ENCODE results near the gene RRP9.

RRP9 gene

DNA sequence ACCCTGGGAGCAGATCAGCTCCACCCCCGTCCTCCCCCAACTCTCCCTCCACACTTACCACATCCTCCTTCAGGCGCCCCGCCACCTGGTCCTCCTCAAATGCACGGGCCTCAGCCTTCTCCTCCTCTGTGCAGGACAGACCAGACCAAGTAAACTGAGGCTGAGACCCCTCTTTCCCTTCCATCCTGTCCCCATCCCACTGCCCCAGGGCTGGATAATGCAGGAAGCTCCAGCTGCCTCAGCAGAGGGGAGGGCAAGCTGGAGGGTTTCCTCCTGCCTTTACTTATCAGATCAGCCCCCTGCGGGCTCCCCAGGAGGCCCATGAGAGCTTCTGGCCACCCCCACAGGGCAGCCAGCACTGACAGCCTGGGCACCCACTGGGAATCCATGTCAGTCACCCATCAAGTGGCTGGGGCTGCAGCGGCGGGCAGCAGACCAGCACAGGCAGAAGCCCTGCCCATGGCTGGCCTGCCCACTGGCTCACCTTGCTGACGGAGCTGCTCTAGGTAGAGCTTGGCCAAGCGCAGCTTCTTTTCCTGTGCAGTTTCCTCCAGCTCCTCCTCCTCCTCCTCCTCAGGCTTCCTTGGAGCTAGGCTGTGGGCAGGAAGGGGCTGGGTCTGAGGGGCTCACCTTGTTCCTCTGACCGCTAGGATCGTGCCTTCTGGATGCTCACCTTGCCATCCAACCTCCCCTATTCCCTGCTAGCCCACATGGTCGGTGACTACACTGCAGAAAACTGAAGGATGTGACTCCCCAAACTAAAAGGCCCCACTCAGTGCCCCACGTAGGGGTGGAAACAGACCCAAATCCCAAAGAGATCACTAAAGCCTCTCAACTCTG lies 3.9 kb downstream of the RRP9 start:
- Histone ChIP-seq H3K4me1 (ENCODE audit: low read depth, poor library complexity, severe bottlenecking) (peaks cover 4% of the 10 kb centered on the region), H3K9ac (no peak overlapping the region), H3K27ac (no peak overlapping the region), H3K79me2 (ENCODE audit: insufficient read depth, low read depth) (peaks cover 23% of the 10 kb centered on the region), H3K4me2 (no peak overlapping the region), H2AFZ (ENCODE audit: low read depth) (no peak overlapping the region), H4K20me1 (ENCODE audit: insufficient read depth) (no peaks in the 10 kb centered on the region), H3K4me3 (IDR thresholded peaks at IDR 0.05; ENCODE audit: insufficient read depth, low read depth, low read length) (no peak overlapping the region), H3K36me3 (ENCODE audit: insufficient read depth) (no peaks in the 10 kb centered on the region), H3K27me3 (ENCODE audit: insufficient read depth, low read depth) (no peaks in the 10 kb centered on the region)
- TF ChIP-seq, protein P1, sequence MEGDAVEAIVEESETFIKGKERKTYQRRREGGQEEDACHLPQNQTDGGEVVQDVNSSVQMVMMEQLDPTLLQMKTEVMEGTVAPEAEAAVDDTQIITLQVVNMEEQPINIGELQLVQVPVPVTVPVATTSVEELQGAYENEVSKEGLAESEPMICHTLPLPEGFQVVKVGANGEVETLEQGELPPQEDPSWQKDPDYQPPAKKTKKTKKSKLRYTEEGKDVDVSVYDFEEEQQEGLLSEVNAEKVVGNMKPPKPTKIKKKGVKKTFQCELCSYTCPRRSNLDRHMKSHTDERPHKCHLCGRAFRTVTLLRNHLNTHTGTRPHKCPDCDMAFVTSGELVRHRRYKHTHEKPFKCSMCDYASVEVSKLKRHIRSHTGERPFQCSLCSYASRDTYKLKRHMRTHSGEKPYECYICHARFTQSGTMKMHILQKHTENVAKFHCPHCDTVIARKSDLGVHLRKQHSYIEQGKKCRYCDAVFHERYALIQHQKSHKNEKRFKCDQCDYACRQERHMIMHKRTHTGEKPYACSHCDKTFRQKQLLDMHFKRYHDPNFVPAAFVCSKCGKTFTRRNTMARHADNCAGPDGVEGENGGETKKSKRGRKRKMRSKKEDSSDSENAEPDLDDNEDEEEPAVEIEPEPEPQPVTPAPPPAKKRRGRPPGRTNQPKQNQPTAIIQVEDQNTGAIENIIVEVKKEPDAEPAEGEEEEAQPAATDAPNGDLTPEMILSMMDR (conservative IDR thresholded peaks at IDR 0.05; ENCODE audit: low read depth, low read length): no peak

DNA sequence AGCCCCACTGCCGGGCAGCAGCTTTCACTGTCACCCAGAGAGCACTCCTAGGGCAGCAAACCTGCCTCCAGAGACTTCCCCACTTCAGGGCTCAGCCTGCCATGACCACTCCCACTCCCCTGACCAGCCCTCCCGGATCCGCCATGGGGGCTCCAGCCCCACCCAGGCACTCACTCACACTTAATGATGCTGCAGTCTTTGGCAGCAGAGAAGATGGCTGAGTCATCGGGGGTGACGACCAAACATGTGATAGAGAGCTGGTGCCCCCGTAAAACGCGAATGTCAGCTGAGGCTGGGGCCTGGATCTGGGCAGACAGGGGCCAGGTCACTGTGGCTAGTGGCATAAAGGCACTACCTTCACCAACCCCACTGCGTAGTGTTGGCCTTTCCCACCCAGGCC lies 4.7 kb downstream of the RRP9 start:
- no peaks in the 10 kb centered on the region for H3K36me3 ChIP-seq (ENCODE audit: insufficient read depth)

DNA sequence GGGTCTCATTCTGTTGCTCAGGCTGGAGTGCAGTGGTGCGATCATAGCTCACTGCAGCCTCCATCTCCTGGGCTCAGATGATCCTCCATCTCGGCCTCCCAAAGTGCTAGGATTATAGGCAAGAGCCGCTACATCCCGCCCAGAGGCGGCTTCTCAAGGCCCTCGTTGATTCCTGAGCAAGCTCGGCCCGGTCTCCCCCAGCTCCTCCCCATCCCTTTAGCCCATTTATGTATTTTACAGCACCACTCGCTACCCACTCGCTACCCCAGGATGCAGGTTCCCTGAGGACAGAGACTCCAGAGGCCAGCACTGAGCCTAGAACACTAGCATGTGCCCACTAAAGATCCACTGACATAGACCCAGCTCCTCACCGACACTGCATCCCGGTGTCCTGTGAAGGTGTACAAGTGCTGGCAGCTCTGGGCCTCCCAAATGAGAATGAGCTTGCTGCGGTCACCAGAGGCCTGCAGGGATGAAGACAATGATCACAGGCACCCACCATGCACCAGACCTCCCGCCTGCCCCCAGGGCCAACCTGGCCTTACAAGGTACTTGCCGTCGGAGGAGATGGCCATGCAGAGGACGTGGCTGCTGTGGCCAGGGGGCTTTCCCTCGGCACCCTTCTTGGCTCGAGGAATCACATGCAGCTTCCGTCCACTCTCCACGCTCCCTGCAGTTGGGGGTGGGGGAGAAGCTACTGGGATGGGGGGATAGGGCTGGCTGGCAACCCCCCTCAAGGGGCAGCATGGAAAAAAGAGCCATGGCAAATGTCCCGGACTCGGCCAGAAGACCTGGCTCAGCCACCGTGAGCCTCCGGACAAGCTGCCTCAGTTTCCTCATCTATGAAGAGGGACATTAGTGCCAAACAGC lies 5.6 kb downstream of the RRP9 start:
- no peaks in the 10 kb centered on the region for H3K36me3 ChIP-seq (ENCODE audit: insufficient read depth)
- TF ChIP-seq, protein P1 (conservative IDR thresholded peaks at IDR 0.05; ENCODE audit: low read depth, low read length): no peak
- H3K27ac ChIP-seq: no peak overlapping the region
- peaks cover 4% of the 10 kb centered on the region for H3K4me1 ChIP-seq (ENCODE audit: low read depth, poor library complexity, severe bottlenecking)
- H3K4me2 ChIP-seq: no peak overlapping the region
- H4K20me1 ChIP-seq (ENCODE audit: insufficient read depth): no peaks in the 10 kb centered on the region
- no peaks in the 10 kb centered on the region for H3K27me3 ChIP-seq (ENCODE audit: insufficient read depth, low read depth)
- no peak overlapping the region for H3K4me3 ChIP-seq (IDR thresholded peaks at IDR 0.05; ENCODE audit: insufficient read depth, low read depth, low read length)
- H2AFZ ChIP-seq (ENCODE audit: low read depth): no peak overlapping the region
- H3K9ac ChIP-seq: no peak overlapping the region
- peaks cover 19% of the 10 kb centered on the region for H3K79me2 ChIP-seq (ENCODE audit: insufficient read depth, low read depth)

More for the DNA sequence above, 4.7 kb downstream of the RRP9 start:
- no peaks in the 10 kb centered on the region for H4K20me1 ChIP-seq (ENCODE audit: insufficient read depth)
- H2AFZ ChIP-seq (ENCODE audit: low read depth): no peak overlapping the region
- no peak overlapping the region for H3K9ac ChIP-seq
- H3K4me1 ChIP-seq (ENCODE audit: low read depth, poor library complexity, severe bottlenecking): peaks cover 4% of the 10 kb centered on the region
- TF ChIP-seq, protein P1 (conservative IDR thresholded peaks at IDR 0.05; ENCODE audit: low read depth, low read length): no peak
- H3K27ac ChIP-seq: no peak overlapping the region
- H3K4me3 ChIP-seq (IDR thresholded peaks at IDR 0.05; ENCODE audit: insufficient read depth, low read depth, low read length): no peak overlapping the region
- peaks cover 23% of the 10 kb centered on the region for H3K79me2 ChIP-seq (ENCODE audit: insufficient read depth, low read depth)
- H3K4me2 ChIP-seq: no peak overlapping the region
- H3K27me3 ChIP-seq (ENCODE audit: insufficient read depth, low read depth): no peaks in the 10 kb centered on the region

DNA sequence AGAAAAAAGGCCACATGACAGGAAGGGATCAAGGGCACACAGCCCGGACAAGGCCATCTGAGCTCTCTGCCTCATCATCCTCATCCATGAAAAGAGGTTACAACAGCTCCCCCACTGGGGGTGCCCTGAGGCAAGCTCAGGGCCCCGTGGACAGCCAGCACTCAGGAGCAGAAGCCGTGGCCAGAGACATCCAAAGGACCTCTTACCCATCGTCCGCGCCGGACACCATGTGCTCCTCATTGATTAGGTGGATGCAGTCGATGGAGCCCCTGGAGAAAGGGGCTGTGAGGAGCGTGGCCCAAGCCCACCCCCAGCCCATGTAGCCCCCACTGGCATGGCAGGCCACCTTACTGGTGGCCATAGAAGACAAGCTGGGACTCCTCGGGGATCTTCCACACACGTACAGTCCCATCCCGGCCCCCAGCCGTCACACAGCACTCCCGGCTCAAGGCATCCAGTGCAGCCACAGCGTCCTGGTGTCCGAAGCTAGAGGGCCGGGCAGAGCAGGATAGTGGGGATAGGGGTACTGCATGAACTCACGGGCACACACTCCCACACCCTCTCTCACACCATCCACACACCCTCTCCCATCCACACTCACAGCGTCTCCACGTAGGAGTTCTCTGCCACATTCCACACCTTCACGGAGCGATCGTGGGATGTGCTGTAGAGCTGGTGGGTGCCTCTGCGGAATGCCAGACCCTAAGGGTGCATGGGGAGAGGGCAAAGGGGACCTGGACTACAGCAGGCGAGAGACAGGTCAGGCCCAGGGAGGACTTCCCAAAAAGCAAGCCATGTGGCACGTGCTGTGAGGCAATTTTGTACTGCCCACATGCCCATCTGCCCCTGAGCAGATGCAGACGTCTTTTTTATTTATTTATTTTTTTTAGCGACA lies 6.5 kb downstream of the RRP9 start:
- Histone ChIP-seq H3K9ac (no peak overlapping the region), H2AFZ (ENCODE audit: low read depth) (no peak overlapping the region), H3K4me3 (IDR thresholded peaks at IDR 0.05; ENCODE audit: insufficient read depth, low read depth, low read length) (no peak overlapping the region), H3K36me3 (ENCODE audit: insufficient read depth) (no peaks in the 10 kb centered on the region), H3K4me1 (ENCODE audit: low read depth, poor library complexity, severe bottlenecking) (peaks cover 4% of the 10 kb centered on the region), H3K27ac (no peak overlapping the region), H3K4me2 (no peak overlapping the region), H3K27me3 (ENCODE audit: insufficient read depth, low read depth) (no peaks in the 10 kb centered on the region), H4K20me1 (ENCODE audit: insufficient read depth) (no peaks in the 10 kb centered on the region), H3K79me2 (ENCODE audit: insufficient read depth, low read depth) (peaks cover 11% of the 10 kb centered on the region; the same call in 1 of the 2 replicates)
- TF ChIP-seq, protein P1 (conservative IDR thresholded peaks at IDR 0.05; ENCODE audit: low read depth, low read length): no peak

All from KMS-11 (cell line).